Duodenal mucosa (tissue), 2 donors: ENCODE results near the gene EIF4B.

Experiments used
- H3K27ac ChIP-seq: one replicate; pipeline ENCODE4 v1.7.0; 2013; ENCODE audit warnings: low read depth, low read length
- H3K27me3 ChIP-seq, 2 donors: one replicate each; pipeline ENCODE4 v1.7.0; 2013; ENCODE audit warnings: low read length in 2 of 2, control low read depth in 1 of 2; ENCODE audit not compliant: insufficient read depth in 2 of 2, control insufficient read depth in 1 of 2
- H3K36me3 ChIP-seq, 2 donors: one replicate each; pipeline ENCODE4 v1.7.0; 2013; ENCODE audit warnings: low read length in 2 of 2, control low read depth in 1 of 2; ENCODE audit not compliant: insufficient read depth in 2 of 2, control insufficient read depth in 1 of 2
- H3K4me1 ChIP-seq, 2 donors: one replicate each; pipeline ENCODE4 v1.7.0; 2013; ENCODE audit warnings: low read length in 2 of 2, control low read depth in 1 of 2; ENCODE audit not compliant: insufficient read depth in 2 of 2, control insufficient read depth in 1 of 2
- H3K4me3 ChIP-seq, 2 donors: one replicate each; pipeline ENCODE4 v1.7.0; 2013; ENCODE audit warnings: low read length in 2 of 2, low read depth in 1 of 2
- H3K9ac ChIP-seq, 2 donors: one replicate each; pipeline ENCODE4 v1.7.0; 2013; ENCODE audit warnings: low read length in 2 of 2, low read depth in 1 of 2
- H3K9me3 ChIP-seq, 2 donors: one replicate each; pipeline ENCODE4 v1.7.0; 2013; ENCODE audit warnings: low read length in 2 of 2, control low read depth in 1 of 2; ENCODE audit not compliant: control insufficient read depth in 1 of 2

EIF4B gene

DNA sequence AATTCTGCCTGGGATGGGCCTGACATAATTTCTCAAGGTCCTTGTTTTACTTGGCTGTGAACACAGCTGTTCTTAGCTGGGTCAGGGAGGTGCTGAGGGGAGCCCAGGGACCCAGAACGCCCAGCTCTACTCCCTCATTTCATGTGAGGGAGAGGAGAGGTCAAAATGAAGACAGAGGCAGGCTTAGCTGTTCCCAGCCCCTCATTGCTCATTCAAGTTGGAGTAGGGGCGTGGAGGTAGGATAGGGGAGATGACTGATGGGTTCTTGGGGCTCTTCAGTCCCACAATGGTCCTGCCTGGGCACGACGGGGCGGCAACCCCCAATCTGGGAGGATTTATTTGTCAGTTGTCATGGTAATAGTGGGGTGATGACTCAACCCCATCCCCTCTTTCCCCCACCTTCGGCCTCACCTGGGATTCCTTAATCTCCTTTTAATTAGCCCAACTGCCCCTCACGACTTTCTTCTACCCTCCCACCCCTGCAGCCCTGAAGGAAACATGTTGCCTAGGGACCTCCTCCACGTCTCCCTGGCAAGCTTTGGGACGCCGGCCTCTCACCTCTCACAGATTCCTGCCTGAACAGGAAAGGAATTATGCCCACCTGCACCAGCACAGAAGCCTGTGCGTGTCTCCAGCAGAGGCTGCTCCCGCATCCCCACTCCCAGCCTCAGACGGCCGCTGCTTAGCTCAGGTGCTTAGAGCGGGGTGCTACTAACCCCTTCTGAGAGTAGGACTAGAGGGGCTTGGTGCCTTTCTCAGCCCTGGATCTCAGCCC, 62.7 kb downstream of the EIF4B start:
- Histone ChIP-seq H3K4me3 (no peak overlapping the region), H3K27ac (no peak overlapping the region), H3K4me1 (peaks cover 9 to 24% of the 10 kb centered on the region in 2 donors), H3K36me3 (peaks cover 22 to 55% of the 10 kb centered on the region in 2 donors), H3K9ac (no peak overlapping the region), H3K27me3 (no peaks in the 10 kb centered on the region), H3K9me3 (no peaks in the 10 kb centered on the region)

DNA sequence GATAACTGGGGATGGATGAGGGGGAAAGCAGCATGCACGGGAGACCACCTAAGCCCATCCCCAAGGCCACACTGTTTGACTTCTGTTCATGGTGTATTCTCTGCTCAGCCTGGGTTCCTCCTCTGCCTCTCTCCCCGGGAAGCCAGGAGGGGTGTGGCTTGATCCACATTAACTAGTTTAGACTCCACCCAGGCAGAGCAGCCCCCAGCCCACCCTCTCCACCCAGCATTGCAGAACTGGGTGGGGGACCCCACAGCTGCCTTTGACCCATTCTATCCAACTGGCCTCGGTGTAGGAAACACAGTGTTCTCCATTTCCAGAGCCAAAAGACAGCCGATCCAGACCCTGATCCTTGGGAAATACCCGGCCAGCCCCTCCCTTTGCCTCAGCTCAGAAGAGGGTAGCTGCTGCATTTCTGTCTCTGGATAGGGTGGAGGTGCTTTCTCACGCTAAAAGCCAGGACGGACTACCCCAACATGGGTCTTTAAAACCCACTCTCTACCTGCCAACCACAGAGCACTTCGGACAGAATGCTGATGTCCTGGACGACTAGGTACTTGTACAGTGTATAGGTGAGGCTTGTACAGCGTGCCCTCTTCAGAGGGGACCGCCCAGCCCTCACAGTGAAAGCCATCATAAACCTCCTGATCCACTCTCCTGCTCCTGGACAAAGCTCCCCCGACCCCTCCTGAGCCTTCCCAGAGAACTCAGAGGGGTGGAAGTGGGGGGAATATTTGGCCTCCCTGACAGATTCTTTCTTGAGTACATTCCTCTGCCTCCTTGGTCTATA, 63.6 kb downstream of the EIF4B start:
- Histone ChIP-seq H3K9me3 (no peaks in the 10 kb centered on the region), H3K27me3 (no peaks in the 10 kb centered on the region), H3K27ac (no peak overlapping the region), H3K4me1 (peaks cover 12 to 24% of the 10 kb centered on the region in 2 donors), H3K36me3 (peaks cover 22 to 57% of the 10 kb centered on the region in 2 donors), H3K9ac (no peak overlapping the region), H3K4me3 (no peak overlapping the region)

DNA sequence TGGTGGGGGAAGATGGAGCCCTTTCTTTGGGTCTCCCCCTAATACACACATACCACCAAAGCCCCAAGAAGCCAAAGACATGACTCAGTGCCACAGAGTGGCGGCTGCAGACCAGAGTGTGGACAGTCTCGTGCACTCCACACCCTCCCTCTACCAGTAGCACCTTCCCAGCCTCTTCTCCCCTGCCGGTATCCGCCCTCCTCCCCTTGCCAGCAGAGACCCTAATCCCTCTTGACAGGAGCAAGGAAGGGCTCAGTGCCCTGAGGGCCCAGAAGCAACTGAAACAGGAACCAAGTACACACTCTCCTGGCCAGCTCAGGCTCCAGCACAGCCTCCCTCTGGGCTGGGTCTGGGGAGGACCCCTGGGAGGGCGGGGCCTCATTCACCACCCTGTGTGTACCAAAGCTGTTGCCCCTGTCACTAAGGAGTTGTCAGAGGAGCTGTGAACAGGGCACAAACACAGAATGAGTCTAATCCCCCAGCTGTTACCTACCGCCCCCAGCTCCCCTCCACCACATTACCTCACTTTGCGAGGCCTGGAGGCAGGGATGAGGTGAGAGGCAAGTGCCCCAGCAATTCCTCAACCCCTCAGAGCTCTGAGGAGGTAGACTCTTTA, 64.7 kb downstream of the EIF4B start:
- Histone ChIP-seq H3K36me3 (peaks cover 23 to 59% of the 10 kb centered on the region in 2 donors), H3K4me3 (no peak overlapping the region), H3K9ac (no peak overlapping the region), H3K27me3 (no peaks in the 10 kb centered on the region), H3K4me1 (peaks cover 12 to 23% of the 10 kb centered on the region in 2 donors), H3K9me3 (no peaks in the 10 kb centered on the region), H3K27ac (no peak overlapping the region)

GRCh38 chr12:53071591-53072551, 65.6 kb downstream of the EIF4B start:
- Histone ChIP-seq H3K27ac (no peak overlapping the region), H3K9ac (no peak overlapping the region), H3K27me3 (no peaks in the 10 kb centered on the region), H3K4me3 (no peak overlapping the region), H3K9me3 (no peaks in the 10 kb centered on the region), H3K4me1 (peaks cover 12 to 17% of the 10 kb centered on the region in 2 donors), H3K36me3 (peaks cover 23 to 65% of the 10 kb centered on the region in 2 donors)

DNA sequence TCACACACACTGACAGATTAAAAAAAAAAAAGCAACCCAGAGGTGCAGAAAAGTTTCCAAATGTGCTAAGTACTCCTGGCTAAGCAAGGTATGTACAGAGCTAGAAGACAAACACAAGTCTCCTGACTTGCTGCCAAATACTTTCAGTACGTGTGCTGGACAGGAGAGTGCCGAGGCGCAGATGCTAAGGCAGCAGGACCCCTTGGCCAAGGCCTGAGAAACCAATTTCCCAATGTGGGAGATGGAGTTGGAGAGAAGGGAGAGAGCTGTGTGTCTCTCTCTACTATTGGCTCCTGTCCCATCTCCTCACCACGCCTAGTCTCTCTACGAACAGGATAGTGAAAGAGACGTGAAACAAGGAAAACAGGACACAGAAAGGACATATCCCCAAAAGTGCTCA, 67.6 kb downstream of the EIF4B start:
- H3K9ac ChIP-seq, result no peak overlapping the region
- no peaks in the 10 kb centered on the region for H3K9me3 ChIP-seq
- no peaks in the 10 kb centered on the region for H3K27me3 ChIP-seq
- H3K4me1 ChIP-seq, result peaks cover 17 to 30% of the 10 kb centered on the region in 2 donors
- no peak overlapping the region for H3K4me3 ChIP-seq
- H3K27ac ChIP-seq, result no peak overlapping the region
- peaks cover 23 to 47% of the 10 kb centered on the region in 2 donors for H3K36me3 ChIP-seq

DNA sequence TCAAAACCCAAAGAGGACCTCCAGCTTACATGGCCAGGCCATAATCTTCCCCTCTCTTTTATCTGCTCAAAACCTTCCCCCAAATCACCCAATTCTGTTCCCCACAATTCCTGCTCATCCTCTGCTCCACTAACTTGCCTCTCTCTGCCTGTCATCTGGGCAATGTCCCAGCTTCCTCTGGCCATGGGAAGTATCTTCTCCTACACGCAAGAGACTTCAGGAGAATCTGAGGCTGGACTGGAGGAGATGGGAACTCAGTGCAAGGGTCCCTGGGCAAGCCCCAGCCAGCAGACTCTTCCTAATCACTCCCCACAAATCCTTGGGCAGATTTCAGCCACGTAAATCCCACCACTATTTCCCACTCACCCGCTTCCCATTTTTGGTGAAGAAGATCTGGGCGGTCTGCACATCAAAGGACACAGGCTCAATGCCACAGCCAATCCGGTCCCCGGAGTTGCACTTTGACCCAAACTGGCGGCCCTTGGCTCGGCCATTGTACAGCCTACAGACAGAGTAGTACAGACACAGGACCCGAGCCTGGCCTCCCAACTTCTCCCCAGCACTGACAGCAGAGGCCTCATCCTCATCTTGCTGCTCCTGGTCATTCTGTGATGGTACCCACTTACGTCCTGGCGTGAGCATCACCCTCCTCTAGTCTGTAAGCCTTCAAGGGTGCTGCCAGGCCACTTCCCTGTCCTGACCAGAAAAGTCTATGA, 68.2 kb downstream of the EIF4B start:
- Histone ChIP-seq H3K4me1 (peaks cover 17 to 30% of the 10 kb centered on the region in 2 donors), H3K27ac (no peak overlapping the region), H3K27me3 (no peaks in the 10 kb centered on the region), H3K9ac (no peak overlapping the region), H3K36me3 (peaks cover 23 to 43% of the 10 kb centered on the region in 2 donors), H3K9me3 (no peaks in the 10 kb centered on the region), H3K4me3 (no peak overlapping the region)

DNA sequence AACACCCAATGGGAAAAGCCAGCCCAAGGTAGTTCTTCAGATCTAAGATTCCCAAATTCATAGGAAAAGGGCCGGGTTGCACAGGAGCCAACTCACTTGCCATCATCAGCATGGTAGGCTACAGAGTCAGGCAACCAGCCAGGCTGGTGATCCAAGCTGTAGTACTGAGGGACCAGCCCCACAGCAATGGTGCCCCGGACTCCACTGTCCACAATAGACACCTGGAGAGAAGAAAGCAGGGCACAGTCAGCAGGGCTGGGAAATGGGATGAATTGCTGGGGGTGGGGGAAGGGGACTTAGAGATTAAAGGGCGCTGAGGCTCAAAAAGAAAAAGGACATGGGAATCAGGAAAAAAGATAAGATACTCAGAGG, 68.7 kb downstream of the EIF4B start:
- Histone ChIP-seq H3K9me3 (no peaks in the 10 kb centered on the region), H3K4me1 (peaks cover 21 to 34% of the 10 kb centered on the region in 2 donors), H3K36me3 (peaks cover 22 to 41% of the 10 kb centered on the region in 2 donors), H3K27ac (no peak overlapping the region), H3K4me3 (no peak overlapping the region), H3K9ac (no peak overlapping the region), H3K27me3 (no peaks in the 10 kb centered on the region)

DNA sequence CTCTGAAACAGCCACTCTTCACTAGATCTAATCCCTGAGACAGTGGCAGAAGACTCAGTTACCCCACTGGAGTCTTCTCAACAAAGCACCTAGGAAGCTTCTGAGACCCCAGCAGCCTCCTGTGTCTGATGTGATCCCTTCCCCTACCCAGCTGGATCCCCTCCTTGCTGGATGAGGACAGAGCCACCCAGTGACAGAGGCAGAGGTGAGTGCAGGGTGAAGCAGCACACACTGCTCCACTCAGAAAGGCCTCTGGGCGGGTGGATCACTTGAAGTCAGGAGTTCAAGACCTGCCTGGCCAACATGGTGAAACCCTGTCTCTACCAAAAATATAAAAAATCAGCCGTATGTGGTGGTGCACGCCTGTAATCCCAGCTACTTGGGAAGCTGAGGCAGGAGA, 70.2 kb downstream of the EIF4B start:
- no peaks in the 10 kb centered on the region for H3K27me3 ChIP-seq
- no peak overlapping the region for H3K4me3 ChIP-seq
- peaks cover 18 to 35% of the 10 kb centered on the region in 2 donors for H3K4me1 ChIP-seq
- H3K9ac ChIP-seq, result no peak overlapping the region
- H3K9me3 ChIP-seq, result no peaks in the 10 kb centered on the region
- H3K36me3 ChIP-seq, result peaks cover 13 to 32% of the 10 kb centered on the region in 2 donors
- H3K27ac ChIP-seq, result no peak overlapping the region

DNA sequence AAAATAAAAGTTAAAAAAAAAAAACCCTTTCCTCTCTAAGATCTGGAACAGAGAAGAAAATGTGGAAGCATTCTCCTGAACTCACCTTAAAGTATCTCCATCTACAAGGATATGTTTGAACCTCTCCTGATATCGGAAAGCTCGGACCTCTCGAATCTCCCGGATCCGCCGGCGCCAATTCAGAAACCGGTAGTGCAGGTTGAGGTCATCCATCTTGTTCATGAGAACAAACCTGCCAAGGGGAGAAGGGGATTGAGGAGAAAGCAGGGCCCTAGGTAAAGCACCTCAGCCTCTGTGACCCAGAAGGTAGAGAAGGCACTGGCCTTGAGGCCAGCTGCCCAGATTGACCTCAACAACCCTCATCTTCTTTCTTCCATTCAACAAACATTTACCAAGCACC, 70.8 kb downstream of the EIF4B start:
- no peak overlapping the region for H3K9ac ChIP-seq
- no peaks in the 10 kb centered on the region for H3K27me3 ChIP-seq
- H3K4me3 ChIP-seq, result no peak overlapping the region
- no peak overlapping the region for H3K27ac ChIP-seq
- peaks cover 14 to 34% of the 10 kb centered on the region in 2 donors for H3K4me1 ChIP-seq
- H3K9me3 ChIP-seq, result no peaks in the 10 kb centered on the region
- H3K36me3 ChIP-seq, result peaks cover 13 to 32% of the 10 kb centered on the region in 2 donors
